HG02840 (cell line): Measurements from ENCODE around the gene CELF2.

Source experiments
- ATAC-seq: cut with Tn5 transposase; IDR thresholded peaks from one replicate; pipeline ENCODE4 v1.9.1; 2021; ENCODE audit warnings: mild to moderate bottlenecking, moderate library complexity, moderate number of reproducible peaks; ENCODE audit not compliant: unreplicated experiment, low FRiP score

The CELF2 gene

GRCh38 chr10:11020548-11020942 is 2.9 kb downstream of the CELF2 start:
- no peak for ATAC-seq

GRCh38 chr10:11022213-11022612 is 4.5 kb downstream of the CELF2 start:
- ATAC-seq = no peak

GRCh38 chr10:11023009-11023953 is 5.6 kb downstream of the CELF2 start:
- ATAC-seq = no peak

- no peak for ATAC-seq
Measured at GRCh38 chr10:11024596-11024995, 6.9 kb downstream of the CELF2 start.

GRCh38 chr10:11025978-11026377 is 8.3 kb downstream of the CELF2 start:
- ATAC-seq = no peak

- no peak for ATAC-seq
Measured at GRCh38 chr10:11026773-11027172, 9.1 kb downstream of the CELF2 start.

GRCh38 chr10:11034762-11035161 is 17.1 kb downstream of the CELF2 start:
- ATAC-seq = no peak

GRCh38 chr10:11035301-11035991 is 17.8 kb downstream of the CELF2 start:
- ATAC-seq = no peak

GRCh38 chr10:11036424-11037011 is 18.8 kb downstream of the CELF2 start:
- no peak for ATAC-seq

- no peak for ATAC-seq
Measured at GRCh38 chr10:11037991-11038390, 20.3 kb downstream of the CELF2 start.

GRCh38 chr10:11042357-11042756 is 24.7 kb downstream of the CELF2 start:
- ATAC-seq = no peak

- no peak for ATAC-seq
Measured at GRCh38 chr10:11043039-11043438, 25.4 kb downstream of the CELF2 start.

GRCh38 chr10:11043446-11044127 is 25.9 kb downstream of the CELF2 start:
- no peak for ATAC-seq

GRCh38 chr10:11045487-11045886 is 27.8 kb downstream of the CELF2 start:
- no peak for ATAC-seq

GRCh38 chr10:11045995-11046775 is 28.5 kb downstream of the CELF2 start:
- ATAC-seq = no peak

GRCh38 chr10:11046776-11047160 is 29.1 kb downstream of the CELF2 start:
- no peak for ATAC-seq

- no peak for ATAC-seq
Measured at GRCh38 chr10:11048707-11049278, 31.1 kb downstream of the CELF2 start.

- ATAC-seq = no peak
Measured at GRCh38 chr10:11049806-11050205, 32.1 kb downstream of the CELF2 start.
